GM19452 (cell line): Measurements from ENCODE around the gene BCORL1.

Experiments used
- ATAC-seq: cut with Tn5 transposase; IDR thresholded peaks from one replicate; pipeline ENCODE4 v1.9.1; 2021; ENCODE audit not compliant: unreplicated experiment

BCORL1 gene

DNA sequence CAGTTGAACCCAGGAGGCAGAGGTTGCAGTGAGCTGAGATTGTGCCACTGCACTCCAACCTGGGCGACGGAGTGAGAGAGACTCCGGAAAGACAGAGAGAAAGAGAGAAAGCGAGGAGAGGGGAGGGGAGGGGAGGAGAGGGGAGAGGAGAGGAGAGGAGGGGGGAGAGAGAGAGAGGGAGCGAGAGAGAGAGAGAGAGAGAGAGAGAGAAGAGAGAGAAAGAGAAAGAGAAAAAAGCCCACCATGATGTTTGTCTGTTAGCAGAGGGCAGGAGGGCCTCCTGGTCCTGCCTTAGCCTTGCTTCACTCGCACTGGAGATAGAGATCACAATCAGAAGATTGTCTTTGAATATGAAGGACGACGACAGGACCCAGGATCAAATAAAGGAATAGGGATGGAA lies 18.7 kb upstream of the BCORL1 start:
- ATAC-seq: no peak

- ATAC-seq: no peak
Measured at GRCh38 chrX:129965166-129965565, 17.3 kb upstream of the BCORL1 start.

DNA sequence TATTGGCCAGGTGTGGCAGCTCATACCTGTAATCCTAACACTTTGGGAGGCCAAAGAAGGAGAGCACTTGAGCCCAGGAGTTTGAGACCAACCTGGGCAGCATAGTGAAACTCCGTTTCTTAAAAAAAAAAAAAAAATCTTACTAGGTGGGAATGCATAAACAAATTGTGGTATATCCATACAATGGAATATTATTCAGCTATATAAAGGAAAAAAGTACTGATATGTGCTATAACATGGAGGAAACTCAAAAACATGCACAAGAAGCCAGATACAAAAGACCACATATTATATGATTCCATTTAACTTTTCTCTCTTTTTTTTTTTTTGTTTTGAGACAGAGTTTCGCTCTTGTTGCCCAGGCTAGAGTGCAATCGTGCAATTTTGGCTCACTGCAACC lies 13.5 kb upstream of the BCORL1 start:
- ATAC-seq: no peak

DNA sequence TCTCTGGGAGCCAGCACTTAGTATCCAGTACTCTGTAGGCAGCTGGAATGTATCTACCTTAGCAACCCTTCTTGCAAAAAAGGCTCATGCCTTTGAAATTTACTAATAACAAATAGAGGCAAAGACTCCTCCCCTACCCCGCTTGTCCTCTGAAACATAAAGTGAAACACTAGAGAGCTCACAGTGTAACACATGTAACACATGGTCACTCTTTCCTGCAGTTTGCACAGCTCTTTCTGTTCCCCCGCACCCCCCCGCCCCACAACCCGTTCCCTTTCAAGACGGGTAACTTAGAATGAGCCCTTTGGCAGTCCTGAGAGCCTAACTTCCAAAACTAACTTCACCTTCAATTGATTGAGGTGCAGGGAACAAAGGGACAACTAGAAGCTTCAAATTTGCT lies 6.0 kb upstream of the BCORL1 start:
- no peak for ATAC-seq

- ATAC-seq: no peak
Measured at GRCh38 chrX:129979207-129979920, 3.1 kb upstream of the BCORL1 start.

DNA sequence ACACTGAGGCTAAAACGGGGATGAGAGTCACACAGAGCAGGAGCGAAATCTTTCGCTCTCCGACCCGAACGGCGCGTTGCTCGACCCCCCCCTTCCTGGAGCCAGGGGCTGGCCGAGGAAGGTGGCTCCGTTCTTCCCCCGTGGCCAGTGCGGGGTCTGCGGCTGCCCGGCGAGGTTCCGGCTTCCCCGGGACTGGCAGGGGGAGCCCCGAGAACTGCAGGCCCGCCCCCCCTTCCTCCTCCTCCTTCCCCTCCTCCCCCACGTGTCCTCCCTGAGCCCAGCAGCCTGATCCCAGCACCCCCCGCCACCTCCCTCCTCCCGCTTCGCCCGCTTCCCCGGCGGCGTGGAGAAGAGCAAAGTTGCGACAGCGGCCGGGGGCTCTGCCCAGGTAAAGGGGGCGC lies 2.4 kb upstream of the BCORL1 start:
- ATAC-seq: no peak

DNA sequence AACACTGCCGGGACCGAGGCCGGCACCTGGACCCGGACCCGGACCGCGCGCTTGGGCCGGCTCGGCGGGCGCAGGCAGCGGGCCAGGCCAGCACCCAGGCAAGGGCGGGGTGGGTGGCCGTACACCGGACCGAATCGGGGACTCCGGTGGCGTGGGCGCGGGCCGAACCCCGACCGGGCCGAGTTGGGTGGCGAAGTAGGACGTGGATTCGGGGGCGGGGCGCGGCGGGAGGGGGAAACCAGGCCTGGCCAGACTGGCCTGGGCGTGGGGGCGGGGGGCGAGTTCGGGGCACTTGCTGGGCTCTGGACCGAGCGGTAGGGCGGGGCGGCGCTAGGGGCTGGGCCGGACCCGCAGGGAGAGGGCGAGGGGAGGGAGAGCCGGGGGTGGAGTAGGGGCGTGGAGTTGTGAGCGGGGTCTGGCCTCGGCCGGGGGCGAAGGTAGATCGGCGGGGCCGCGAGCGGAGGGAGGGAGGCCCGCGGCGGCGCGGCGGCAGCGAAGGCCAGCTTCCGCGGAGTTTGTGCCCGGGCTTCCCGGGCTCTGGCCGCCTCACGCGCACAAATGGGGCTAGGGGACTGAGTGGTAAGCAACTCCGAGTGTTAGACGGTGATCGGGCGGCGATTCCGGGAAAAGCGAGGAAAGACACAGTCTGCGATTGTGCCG lies 1.8 kb upstream of the BCORL1 start:
- ATAC-seq: no peak

DNA sequence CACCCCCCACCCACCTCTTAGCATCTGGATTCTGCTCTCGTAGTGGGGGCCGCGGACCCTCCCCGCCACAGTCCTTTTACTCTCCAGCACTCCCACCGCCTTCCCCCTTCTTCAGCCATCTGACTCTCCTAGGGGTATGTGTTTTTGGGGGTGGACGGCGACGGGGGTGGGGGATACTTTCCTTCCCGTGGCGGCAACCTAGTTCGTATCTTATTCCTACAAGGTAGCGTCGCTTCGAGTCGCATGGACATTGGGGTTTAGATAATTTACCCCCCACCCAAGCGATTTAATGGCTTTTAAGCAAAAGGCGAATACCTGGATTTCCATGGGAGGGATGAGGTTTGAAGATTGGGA lies 1.3 kb upstream of the BCORL1 start:
- ATAC-seq: no peak

GRCh38 chrX:129981752-129982299 lies 609 bp upstream of the BCORL1 start:
- no peak for ATAC-seq

GRCh38 chrX:129983575-129984110 lies 1.2 kb downstream of the BCORL1 start:
- no peak for ATAC-seq

- ATAC-seq: no peak
Measured at GRCh38 chrX:129984111-129984958, 1.9 kb downstream of the BCORL1 start.

- ATAC-seq: no peak
Measured at GRCh38 chrX:129987871-129988270, 5.4 kb downstream of the BCORL1 start.

GRCh38 chrX:129992181-129992580 lies 9.7 kb downstream of the BCORL1 start:
- ATAC-seq: no peak

GRCh38 chrX:129996120-129996519 lies 13.7 kb downstream of the BCORL1 start:
- no peak for ATAC-seq

DNA sequence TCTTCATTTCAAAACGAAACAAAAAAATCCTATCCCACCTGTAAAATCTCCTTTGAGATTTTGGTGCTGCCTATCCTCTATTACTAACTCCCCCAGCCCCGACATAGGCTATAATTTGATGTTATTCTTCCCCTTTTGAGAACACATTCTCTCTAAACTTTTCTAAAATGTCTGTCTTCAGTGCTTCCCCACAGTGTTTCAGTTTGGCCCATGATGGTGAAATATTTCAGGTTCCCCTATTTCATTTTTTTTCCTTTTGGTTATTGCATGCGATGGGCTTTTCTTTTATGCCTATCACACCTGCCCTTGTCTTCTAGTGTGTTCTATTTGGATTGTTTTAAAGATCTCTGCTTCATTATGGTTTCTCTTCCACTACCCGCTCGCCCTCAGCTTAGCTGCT lies 14.7 kb downstream of the BCORL1 start:
- no peak for ATAC-seq

- ATAC-seq: no peak
Measured at GRCh38 chrX:129998021-129998420, 15.6 kb downstream of the BCORL1 start.

- no peak for ATAC-seq
Measured at GRCh38 chrX:130001893-130002292, 19.5 kb downstream of the BCORL1 start.

DNA sequence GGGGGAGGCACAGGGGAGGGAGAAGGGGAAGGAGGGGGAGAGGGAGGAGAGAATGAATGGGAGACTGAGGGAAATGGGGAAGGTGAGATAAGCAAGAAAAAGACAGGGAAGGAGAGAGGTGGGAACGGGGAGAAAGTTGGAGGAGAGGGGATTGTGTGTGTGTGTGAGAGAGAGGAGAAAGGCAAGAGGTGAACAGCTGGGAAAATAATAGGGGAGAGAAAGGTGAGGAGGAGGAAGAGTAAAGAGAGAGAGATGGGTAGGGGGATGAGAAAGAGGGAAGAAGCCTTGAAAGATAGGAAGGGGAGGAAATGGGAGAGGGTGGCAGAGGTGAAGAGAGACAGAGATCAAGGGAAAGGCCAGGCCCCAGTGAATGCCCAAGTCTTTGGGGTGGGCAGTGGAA lies 20.1 kb downstream of the BCORL1 start:
- ATAC-seq: no peak

- no peak for ATAC-seq
Measured at GRCh38 chrX:130005089-130005807, 22.8 kb downstream of the BCORL1 start.

GRCh38 chrX:130009658-130010223 lies 27.3 kb downstream of the BCORL1 start:
- no peak for ATAC-seq
